OCI-LY3 (cell line): ENCODE measurements around the gene ESAM.

Experiments used
- H2AFZ ChIP-seq: fragments of 200-600, 300-600 bp; shearing (Covaris generic); 2 replicates; pipeline ENCODE4 v1.6.0; 2014; ENCODE audit warnings: antibody characterized with exemption, low read depth, low read length
- H3K27ac ChIP-seq: fragments of 200-600, 300-600 bp; sonication (generic); 2 replicates; pipeline ENCODE4 v1.5.1; 2014; ENCODE audit warnings: mild to moderate bottlenecking, low read length, moderate library complexity, mixed read lengths
- H3K27me3 ChIP-seq: fragments of 200-600, 300-600 bp; sonication (generic); 2 replicates; pipeline ENCODE4 v1.6.1; 2014; ENCODE audit warnings: low read depth, low read length, mixed read lengths
- H3K36me3 ChIP-seq: fragments of 200-600, 300-600 bp; sonication (generic); replicated peaks from 2 replicates; pipeline ENCODE3; 2014; ENCODE audit warnings: low read depth, low read length, mixed read lengths
- H3K4me1 ChIP-seq: fragments of 300-600, 200-600 bp; sonication (generic); 2 replicates; pipeline ENCODE4 v1.6.1; 2014; ENCODE audit warnings: low read length, mixed read lengths
- H3K4me2 ChIP-seq: fragments of 200-600, 300-600 bp; sonication (generic); 2 replicates; pipeline ENCODE4 v1.6.1; 2014; ENCODE audit warnings: low read length, mixed read lengths
- H3K4me3 ChIP-seq: fragments of 300-600, 200-600 bp; sonication (generic); 2 replicates; pipeline ENCODE4 v1.5.1; 2014; ENCODE audit warnings: antibody characterized with exemption, mild to moderate bottlenecking, low read length, moderate library complexity
- H3K79me2 ChIP-seq: fragments of 300-600, 200-600 bp; shearing (Covaris generic); 2 replicates; pipeline ENCODE4 v1.6.1; 2014; ENCODE audit warnings: mild to moderate bottlenecking, low read length, mixed read lengths
- H3K9ac ChIP-seq: fragments of 300-600, 200-600 bp; shearing (Covaris generic); 2 replicates; pipeline ENCODE4 v1.6.0; 2014; ENCODE audit warnings: mild to moderate bottlenecking, low read length, moderate library complexity
- H3K9me3 ChIP-seq: fragments of 200-600, 300-600 bp; shearing (Covaris generic); 2 replicates; pipeline ENCODE4 v1.6.1; 2014; ENCODE audit warnings: low read length, mixed read lengths; ENCODE audit not compliant: insufficient read depth
- H4K20me1 ChIP-seq: fragments of 200-600, 300-600 bp; sonication (generic); 2 replicates; pipeline ENCODE4 v1.6.1; 2016; ENCODE audit warnings: low read length, mixed read lengths; ENCODE audit not compliant: insufficient read depth
- CTCF ChIP-seq: fragments of 200-600, 300-600 bp; sonication (generic); IDR thresholded peaks from 2 replicates; pipeline ENCODE4 v1.5.1; 2014; ENCODE audit warnings: antibody characterized with exemption, low read length, low read depth
- EZH2phosphoT487 ChIP-seq: fragments of 200-600 bp; shearing (Covaris generic); IDR thresholded peaks from 2 replicates; pipeline ENCODE4 v1.6.1; 2018; ENCODE audit warnings: antibody characterized with exemption, mixed run types, low read depth

Gene ESAM

GRCh38 chr11:124717786-124718651 is 44.1 kb downstream of the ESAM start:
- no peak overlapping the region for H3K4me2 ChIP-seq
- no peaks in the 10 kb centered on the region for H3K36me3 ChIP-seq
- H3K79me2 ChIP-seq: no peaks in the 10 kb centered on the region
- H3K4me3 ChIP-seq: no peak overlapping the region
- no peak overlapping the region for H2AFZ ChIP-seq
- no peaks in the 10 kb centered on the region for H4K20me1 ChIP-seq
- no peaks in the 10 kb centered on the region for H3K9me3 ChIP-seq
- H3K4me1 ChIP-seq: no peaks in the 10 kb centered on the region
- H3K27ac ChIP-seq: no peak overlapping the region
- no peak overlapping the region for H3K9ac ChIP-seq
- H3K27me3 ChIP-seq: peaks cover 10% of the 10 kb centered on the region
- no peak for TF ChIP-seq EZH2phosphoT487
- TF ChIP-seq CTCF: no peak

GRCh38 chr11:124717421-124717785 is 44.7 kb downstream of the ESAM start:
- no peak overlapping the region for H3K4me2 ChIP-seq
- TF ChIP-seq EZH2phosphoT487 (no peak), CTCF (no peak)
- H3K9me3 ChIP-seq: no peaks in the 10 kb centered on the region
- H3K36me3 ChIP-seq: no peaks in the 10 kb centered on the region
- H4K20me1 ChIP-seq: no peaks in the 10 kb centered on the region
- H3K27ac ChIP-seq: no peak overlapping the region
- H3K9ac ChIP-seq: no peak overlapping the region
- H3K4me3 ChIP-seq: no peak overlapping the region
- no peaks in the 10 kb centered on the region for H3K79me2 ChIP-seq
- no peak overlapping the region for H2AFZ ChIP-seq
- H3K4me1 ChIP-seq: no peaks in the 10 kb centered on the region
- H3K27me3 ChIP-seq: peaks cover 10% of the 10 kb centered on the region

- H3K4me2 ChIP-seq: no peak overlapping the region
- peaks cover 10% of the 10 kb centered on the region for H3K27me3 ChIP-seq
- H3K79me2 ChIP-seq: no peaks in the 10 kb centered on the region
- H2AFZ ChIP-seq: no peak overlapping the region
- TF ChIP-seq CTCF: no peak
- no peak for TF ChIP-seq EZH2phosphoT487
- H3K36me3 ChIP-seq: no peaks in the 10 kb centered on the region
- no peaks in the 10 kb centered on the region for H3K4me1 ChIP-seq
- H3K9me3 ChIP-seq: no peaks in the 10 kb centered on the region
- no peaks in the 10 kb centered on the region for H4K20me1 ChIP-seq
- H3K9ac ChIP-seq: no peak overlapping the region
- no peak overlapping the region for H3K4me3 ChIP-seq
- H3K27ac ChIP-seq: no peak overlapping the region
These were observed 45.5 kb downstream of the ESAM start for GRCh38 chr11:124716591-124716990.

- H3K4me1 ChIP-seq: no peaks in the 10 kb centered on the region
- no peaks in the 10 kb centered on the region for H4K20me1 ChIP-seq
- H3K9ac ChIP-seq: no peak overlapping the region
- H3K4me2 ChIP-seq: no peak overlapping the region
- no peak overlapping the region for H2AFZ ChIP-seq
- no peak for TF ChIP-seq EZH2phosphoT487
- TF ChIP-seq CTCF: no peak
- no peak overlapping the region for H3K27ac ChIP-seq
- H3K36me3 ChIP-seq: no peaks in the 10 kb centered on the region
- H3K79me2 ChIP-seq: no peaks in the 10 kb centered on the region
- no peaks in the 10 kb centered on the region for H3K9me3 ChIP-seq
- H3K4me3 ChIP-seq: no peak overlapping the region
- no peaks in the 10 kb centered on the region for H3K27me3 ChIP-seq
These were observed 49.7 kb downstream of the ESAM start for GRCh38 chr11:124712392-124712791.
